Esophagus squamous epithelium (tissue), 4 donors: Measurements from ENCODE around the gene GREM2.

Experiments used
- POLR2A ChIP-seq, 4 donors: fragments of 450-650 bp; IDR thresholded peaks; one replicate each; pipeline ENCODE4 v1.6.1; 2017; ENCODE audit warnings: antibody characterized with exemption in 4 of 4, mild to moderate bottlenecking in 4 of 4, moderate library complexity in 3 of 4
- TF ChIP-seq, protein P1 (sequence below), 6 experiments: fragments of 450-650 bp in 4 of 6; fragments of 200-600 bp in 2 of 6; sonication (generic) in 2 of 6; IDR thresholded peaks; one replicate each; pipeline ENCODE4 v1.5.1; 2016 to 2019; ENCODE audit warnings: antibody characterized with exemption in 6 of 6, mild to moderate bottlenecking in 4 of 6, moderate library complexity in 4 of 6

DNA sequence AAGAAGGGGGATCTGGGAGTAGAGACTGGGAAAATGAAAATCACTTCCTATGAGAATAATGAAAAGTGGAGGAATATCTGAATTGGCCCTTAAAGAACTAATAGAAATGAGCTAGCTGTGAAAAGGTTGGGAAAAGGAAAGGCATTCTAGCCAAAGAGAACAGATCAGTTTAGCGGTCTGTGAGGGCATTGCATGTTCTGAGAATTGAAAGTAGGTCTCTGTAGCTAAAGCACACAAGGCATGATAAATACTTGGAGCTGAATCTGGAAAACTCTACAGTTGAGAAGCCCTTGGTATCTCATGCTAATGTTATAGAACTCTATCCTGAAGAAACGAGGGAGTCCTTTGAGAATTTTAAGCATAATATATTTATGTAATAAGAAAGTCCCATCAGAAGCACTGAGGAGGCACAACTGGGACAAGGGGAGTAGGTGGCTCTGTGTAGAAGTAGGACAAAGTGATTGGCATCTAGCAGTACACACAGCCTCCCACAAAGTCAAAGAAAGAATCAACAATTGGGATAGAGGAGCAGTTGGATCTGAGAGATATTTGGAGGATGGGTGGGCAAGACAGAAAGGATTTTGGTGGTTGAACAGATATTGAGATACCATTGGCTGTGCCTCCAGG, 78.7 kb downstream of the GREM2 start:
- TF ChIP-seq, protein P1, sequence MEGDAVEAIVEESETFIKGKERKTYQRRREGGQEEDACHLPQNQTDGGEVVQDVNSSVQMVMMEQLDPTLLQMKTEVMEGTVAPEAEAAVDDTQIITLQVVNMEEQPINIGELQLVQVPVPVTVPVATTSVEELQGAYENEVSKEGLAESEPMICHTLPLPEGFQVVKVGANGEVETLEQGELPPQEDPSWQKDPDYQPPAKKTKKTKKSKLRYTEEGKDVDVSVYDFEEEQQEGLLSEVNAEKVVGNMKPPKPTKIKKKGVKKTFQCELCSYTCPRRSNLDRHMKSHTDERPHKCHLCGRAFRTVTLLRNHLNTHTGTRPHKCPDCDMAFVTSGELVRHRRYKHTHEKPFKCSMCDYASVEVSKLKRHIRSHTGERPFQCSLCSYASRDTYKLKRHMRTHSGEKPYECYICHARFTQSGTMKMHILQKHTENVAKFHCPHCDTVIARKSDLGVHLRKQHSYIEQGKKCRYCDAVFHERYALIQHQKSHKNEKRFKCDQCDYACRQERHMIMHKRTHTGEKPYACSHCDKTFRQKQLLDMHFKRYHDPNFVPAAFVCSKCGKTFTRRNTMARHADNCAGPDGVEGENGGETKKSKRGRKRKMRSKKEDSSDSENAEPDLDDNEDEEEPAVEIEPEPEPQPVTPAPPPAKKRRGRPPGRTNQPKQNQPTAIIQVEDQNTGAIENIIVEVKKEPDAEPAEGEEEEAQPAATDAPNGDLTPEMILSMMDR (IDR thresholded peaks at IDR 0.05), result no peak
- no peak for TF ChIP-seq POLR2A (IDR thresholded peaks at IDR 0.05)
